Osteocyte (in vitro differentiated cells): ENCODE results near the gene KIF1C. TPM values are rescaled to one million over a fixed set of nuclear protein-coding genes. Genes with fewer than 3 reads are reported as not detected.

Experiments
- DNase-seq: peaks from one replicate; pipeline ENCODE4 v3.0.0; 2021; ENCODE audit warnings: mixed read lengths; ENCODE audit not compliant: unreplicated experiment; ENCODE audit errors: extremely low spot score
- H3K27ac Mint-ChIP-seq: one replicate; pipeline ENCODE4 v1.8.0; 2021; ENCODE audit warnings: mild to moderate bottlenecking, mixed read lengths; ENCODE audit not compliant: unreplicated experiment
- H3K27me3 Mint-ChIP-seq: one replicate; pipeline ENCODE4 v1.8.0; 2021; ENCODE audit warnings: mixed read lengths; ENCODE audit not compliant: unreplicated experiment
- H3K36me3 Mint-ChIP-seq: one replicate; pipeline ENCODE4 v1.8.0; 2021; ENCODE audit warnings: mixed read lengths; ENCODE audit not compliant: unreplicated experiment
- H3K4me1 Mint-ChIP-seq: one replicate; pipeline ENCODE4 v1.8.0; 2021; ENCODE audit warnings: mixed read lengths; ENCODE audit not compliant: unreplicated experiment
- H3K4me3 Mint-ChIP-seq: one replicate; pipeline ENCODE4 v1.8.0; 2021; ENCODE audit warnings: mild to moderate bottlenecking, moderate library complexity, mixed read lengths; ENCODE audit not compliant: unreplicated experiment
- H3K9me3 Mint-ChIP-seq: one replicate; pipeline ENCODE4 v1.8.0; 2021; ENCODE audit warnings: mixed read lengths; ENCODE audit not compliant: unreplicated experiment
- CTCF ChIP-seq: fragments of 200-600 bp; sonication (generic); IDR thresholded peaks from 2 replicates; pipeline ENCODE4 v1.5.0; 2021; ENCODE audit warnings: antibody characterized with exemption, mild to moderate bottlenecking, moderate library complexity
- total RNA-seq: library from RNA; stranded (reverse); gene quantifications from 2 replicates; pipeline ENCODE4 v1.2.1, GENCODE V29; 2021

The KIF1C gene
- total RNA-seq, 1 donor from 2014 or later, result 123 TPM

GRCh38 chr17:4973256-4974114 is 24.3 kb upstream of the KIF1C start:
- TF ChIP-seq CTCF, result no peak
- H3K4me3 Mint-ChIP-seq, result no peak overlapping the region
- no peak for DNase-seq
- H3K27ac Mint-ChIP-seq, result peak overlapping the region; percentile 40
- H3K27me3 Mint-ChIP-seq, result no peaks in the 10 kb centered on the region
- no peaks in the 10 kb centered on the region for H3K9me3 Mint-ChIP-seq
- H3K36me3 Mint-ChIP-seq, result peaks cover 24% of the 10 kb centered on the region
- peaks cover 28% of the 10 kb centered on the region for H3K4me1 Mint-ChIP-seq

DNA sequence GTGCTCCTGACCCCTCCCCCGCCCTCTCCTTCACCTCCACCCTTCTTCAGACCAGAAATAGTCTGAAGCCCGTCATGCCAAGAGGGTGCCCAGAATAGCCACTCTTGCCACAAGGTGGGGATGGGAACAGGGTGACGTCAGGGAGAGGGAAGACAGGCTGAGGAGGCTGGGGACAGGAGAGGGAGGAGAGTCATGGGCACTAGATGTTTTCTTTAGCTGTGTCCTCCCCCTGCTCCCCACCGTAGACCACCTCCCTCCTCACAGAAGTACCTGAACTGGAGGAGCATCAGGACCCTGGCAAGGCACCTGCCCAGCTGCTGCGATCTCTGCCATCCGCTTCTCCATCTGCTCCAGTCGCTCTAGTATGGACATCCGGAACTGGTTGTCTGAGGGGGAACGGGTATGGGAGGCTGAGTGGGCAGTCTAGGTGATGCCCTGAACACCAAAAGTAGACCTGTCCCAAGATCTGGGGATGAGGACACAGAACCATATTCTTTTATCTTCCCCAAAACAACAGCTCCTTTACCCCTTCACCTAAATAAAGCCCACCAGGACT is 23.6 kb upstream of the KIF1C start:
- H3K9me3 Mint-ChIP-seq, result no peaks in the 10 kb centered on the region
- TF ChIP-seq CTCF, result no peak
- no peak overlapping the region for H3K4me3 Mint-ChIP-seq
- H3K4me1 Mint-ChIP-seq, result peaks cover 22% of the 10 kb centered on the region
- no peak for DNase-seq
- H3K36me3 Mint-ChIP-seq, result peaks cover 18% of the 10 kb centered on the region
- H3K27ac Mint-ChIP-seq, result no peak overlapping the region
- H3K27me3 Mint-ChIP-seq, result no peaks in the 10 kb centered on the region

- no peaks in the 10 kb centered on the region for H3K27me3 Mint-ChIP-seq
- no peak for DNase-seq
- H3K27ac Mint-ChIP-seq, result no peak overlapping the region
- H3K36me3 Mint-ChIP-seq, result peaks cover 16% of the 10 kb centered on the region
- no peak overlapping the region for H3K4me3 Mint-ChIP-seq
- TF ChIP-seq CTCF, result no peak
- H3K9me3 Mint-ChIP-seq, result no peaks in the 10 kb centered on the region
- peaks cover 4% of the 10 kb centered on the region for H3K4me1 Mint-ChIP-seq
Measured at GRCh38 chr17:4978726-4979125, 19.0 kb upstream of the KIF1C start.

DNA sequence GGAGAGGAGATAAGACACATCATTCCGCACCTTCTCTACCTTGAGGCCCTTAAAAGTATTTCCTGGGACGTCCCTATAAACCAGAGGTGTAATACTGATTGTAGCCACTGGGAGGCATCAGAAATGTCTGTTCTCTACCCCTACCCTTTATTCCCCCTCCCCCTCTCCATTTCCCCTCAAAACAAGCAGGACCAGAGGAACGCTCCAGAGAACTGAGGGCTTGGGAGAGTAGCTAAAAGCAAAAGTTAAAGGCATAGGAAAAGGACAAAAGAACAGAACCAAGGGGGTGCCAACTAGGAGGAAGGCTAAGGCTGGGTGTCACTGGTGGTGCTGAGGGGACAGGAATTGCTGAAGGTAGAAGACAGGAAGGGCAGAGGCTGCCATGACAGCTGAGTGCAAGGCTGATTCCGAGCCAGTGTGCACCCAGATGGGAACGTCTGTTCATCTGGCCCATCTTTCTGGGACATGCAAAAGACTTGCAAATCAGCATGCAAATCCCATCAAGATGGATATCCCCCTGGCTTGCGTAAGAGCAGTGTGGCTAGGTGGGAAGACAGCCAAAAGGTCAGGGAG is 17.0 kb upstream of the KIF1C start:
- Mint-ChIP-seq H3K27me3 (no peaks in the 10 kb centered on the region), H3K4me1 (peaks cover 2% of the 10 kb centered on the region), H3K9me3 (no peaks in the 10 kb centered on the region), H3K4me3 (no peak overlapping the region), H3K36me3 (peaks cover 12% of the 10 kb centered on the region), H3K27ac (no peak overlapping the region)
- DNase-seq, result no peak
- TF ChIP-seq CTCF, result peak; percentile 69

DNA sequence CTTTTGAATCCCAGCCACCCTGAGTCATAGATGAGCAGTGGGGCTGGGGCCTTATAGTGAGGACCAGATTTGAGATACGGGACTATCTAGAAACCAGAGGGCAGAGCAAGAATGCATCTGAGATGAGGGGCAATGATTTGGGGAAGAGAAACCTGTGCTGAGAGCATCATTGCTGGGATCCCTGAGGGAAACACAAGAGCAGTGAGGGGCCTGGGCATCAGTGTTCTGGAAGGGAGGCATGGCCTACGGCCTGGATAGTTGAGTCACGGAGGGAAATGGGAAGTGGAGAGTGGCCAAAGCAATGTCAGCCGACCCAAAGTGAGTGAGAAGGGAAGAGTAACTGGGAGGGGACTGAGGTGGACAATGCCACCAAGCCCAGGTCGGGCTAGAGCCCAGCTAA is 15.4 kb upstream of the KIF1C start:
- no peak for DNase-seq
- H3K9me3 Mint-ChIP-seq, result no peaks in the 10 kb centered on the region
- peaks cover 13% of the 10 kb centered on the region for H3K4me1 Mint-ChIP-seq
- peaks cover 9% of the 10 kb centered on the region for H3K36me3 Mint-ChIP-seq
- H3K4me3 Mint-ChIP-seq, result no peak overlapping the region
- no peak for TF ChIP-seq CTCF
- H3K27ac Mint-ChIP-seq, result peak overlapping the region; percentile 21
- no peaks in the 10 kb centered on the region for H3K27me3 Mint-ChIP-seq
